ENCODE measurements around the gene COL18A1. TPM values are rescaled to one million over a fixed set of nuclear protein-coding genes. Genes with fewer than 3 reads are reported as not detected.

Gene COL18A1
- total RNA-seq, 1 experiment from 2014 or later: 77.0 TPM

GRCh38 chr21:45379171-45379900, 25.6 kb upstream of the COL18A1 start:
- ATAC-seq (no peak), DNase-seq (peak; percentile 8)
- TF ChIP-seq, protein P1, sequence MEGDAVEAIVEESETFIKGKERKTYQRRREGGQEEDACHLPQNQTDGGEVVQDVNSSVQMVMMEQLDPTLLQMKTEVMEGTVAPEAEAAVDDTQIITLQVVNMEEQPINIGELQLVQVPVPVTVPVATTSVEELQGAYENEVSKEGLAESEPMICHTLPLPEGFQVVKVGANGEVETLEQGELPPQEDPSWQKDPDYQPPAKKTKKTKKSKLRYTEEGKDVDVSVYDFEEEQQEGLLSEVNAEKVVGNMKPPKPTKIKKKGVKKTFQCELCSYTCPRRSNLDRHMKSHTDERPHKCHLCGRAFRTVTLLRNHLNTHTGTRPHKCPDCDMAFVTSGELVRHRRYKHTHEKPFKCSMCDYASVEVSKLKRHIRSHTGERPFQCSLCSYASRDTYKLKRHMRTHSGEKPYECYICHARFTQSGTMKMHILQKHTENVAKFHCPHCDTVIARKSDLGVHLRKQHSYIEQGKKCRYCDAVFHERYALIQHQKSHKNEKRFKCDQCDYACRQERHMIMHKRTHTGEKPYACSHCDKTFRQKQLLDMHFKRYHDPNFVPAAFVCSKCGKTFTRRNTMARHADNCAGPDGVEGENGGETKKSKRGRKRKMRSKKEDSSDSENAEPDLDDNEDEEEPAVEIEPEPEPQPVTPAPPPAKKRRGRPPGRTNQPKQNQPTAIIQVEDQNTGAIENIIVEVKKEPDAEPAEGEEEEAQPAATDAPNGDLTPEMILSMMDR (conservative IDR thresholded peaks at IDR 0.05; ENCODE audit: low read depth, low read length): no peak
- TF ChIP-seq EZH2 (IDR thresholded peaks at IDR 0.05; ENCODE audit: low read length, unreplicated experiment) (no peak), EZH2phosphoT487 (IDR thresholded peaks at IDR 0.05; ENCODE audit: borderline replicate concordance, low read length) (no peak)
- H3K9me2 ChIP-seq (replicated peaks; ENCODE audit: low read length): no peaks in the 10 kb centered on the region
- no peak overlapping the region for H3K4me2 ChIP-seq (ENCODE audit: low read length)
- no peak overlapping the region for H2AFZ ChIP-seq (ENCODE audit: low read length)
- H3K79me2 ChIP-seq (ENCODE audit: low read length): no peaks in the 10 kb centered on the region
- H4K20me1 ChIP-seq (ENCODE audit: low read length): no peaks in the 10 kb centered on the region
- H3F3A ChIP-seq (ENCODE audit: low read length, unreplicated experiment): no peaks in the 10 kb centered on the region
- H3K27ac ChIP-seq (ENCODE audit: low read length): no peak overlapping the region
- intact Hi-C loops (cut with micrococcal nuclease): no loop called here
- H3K9me3 ChIP-seq (ENCODE audit: low read length): no peaks in the 10 kb centered on the region
- no peak overlapping the region for H3K4me3 ChIP-seq (ENCODE audit: low read length)
- no peaks in the 10 kb centered on the region for H3K36me3 ChIP-seq (ENCODE audit: low read depth, low read length)
- BruUV-seq (replicated peaks): no TSS peak
- H3K27me3 ChIP-seq (ENCODE audit: low read length): no peaks in the 10 kb centered on the region
- no peak overlapping the region for H3K9ac ChIP-seq (ENCODE audit: low read length)
- peaks cover 13% of the 10 kb centered on the region; the same call in 1 of the 2 replicates for H3K4me1 ChIP-seq (ENCODE audit: insufficient read depth, low read length)
- ChIA-PET POLR2A (ENCODE audit: unreplicated experiment) (no interaction called here), CTCF (no interaction called here)

GRCh38 chr21:45379901-45380330, 25.0 kb upstream of the COL18A1 start:
- H3K4me3 ChIP-seq (ENCODE audit: low read length): no peak overlapping the region
- DNase-seq (no peak), ATAC-seq (no peak)
- no peak overlapping the region for H3K9ac ChIP-seq (ENCODE audit: low read length)
- POLR2A ChIA-PET (ENCODE audit: unreplicated experiment): no interaction called here
- H3K4me1 ChIP-seq (ENCODE audit: insufficient read depth, low read length): peaks cover 13% of the 10 kb centered on the region; the same call in 1 of the 2 replicates
- no peak overlapping the region for H2AFZ ChIP-seq (ENCODE audit: low read length)
- H3K79me2 ChIP-seq (ENCODE audit: low read length): no peaks in the 10 kb centered on the region
- H3K27ac ChIP-seq (ENCODE audit: low read length): no peak overlapping the region
- intact Hi-C loops (cut with micrococcal nuclease): no loop called here
- H3K9me3 ChIP-seq (ENCODE audit: low read length): no peaks in the 10 kb centered on the region
- TF ChIP-seq EZH2 (IDR thresholded peaks at IDR 0.05; ENCODE audit: low read length, unreplicated experiment): no peak
- TF ChIP-seq, protein P1 (conservative IDR thresholded peaks at IDR 0.05; ENCODE audit: low read depth, low read length): no peak
- no peak for TF ChIP-seq EZH2phosphoT487 (IDR thresholded peaks at IDR 0.05; ENCODE audit: borderline replicate concordance, low read length)
- H3K36me3 ChIP-seq (ENCODE audit: low read depth, low read length): no peaks in the 10 kb centered on the region
- no peaks in the 10 kb centered on the region for H3K27me3 ChIP-seq (ENCODE audit: low read length)
- no peaks in the 10 kb centered on the region for H3K9me2 ChIP-seq (replicated peaks; ENCODE audit: low read length)
- no TSS peak for BruUV-seq (replicated peaks)
- CTCF ChIA-PET: no interaction called here
- H3F3A ChIP-seq (ENCODE audit: low read length, unreplicated experiment): no peaks in the 10 kb centered on the region
- no peaks in the 10 kb centered on the region for H4K20me1 ChIP-seq (ENCODE audit: low read length)
- no peak overlapping the region for H3K4me2 ChIP-seq (ENCODE audit: low read length)

DNA sequence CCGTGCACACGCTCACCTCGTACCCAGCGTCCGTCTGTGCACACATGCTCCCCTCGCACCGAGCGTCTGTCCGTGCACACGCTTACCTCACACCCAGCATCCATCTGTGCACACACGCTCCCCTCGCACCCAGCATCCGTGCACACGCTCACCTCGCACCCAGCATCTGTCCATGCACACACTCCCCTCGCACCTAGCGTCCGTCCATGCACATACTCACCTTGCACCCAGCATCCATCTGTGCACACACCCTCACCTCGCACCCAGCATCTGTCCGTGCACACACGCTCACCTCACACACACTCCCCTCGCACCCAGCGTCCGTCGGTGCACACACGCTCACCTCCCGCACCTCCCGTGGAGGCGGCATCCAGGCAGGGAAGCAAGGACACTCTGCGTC, 24.4 kb upstream of the COL18A1 start:
- no peaks in the 10 kb centered on the region for H3K79me2 ChIP-seq (ENCODE audit: low read length)
- CTCF ChIA-PET: no interaction called here
- intact Hi-C loops (cut with micrococcal nuclease): no loop called here

More for the DNA sequence above, 24.4 kb upstream of the COL18A1 start:
- H3F3A ChIP-seq (ENCODE audit: low read length, unreplicated experiment): no peaks in the 10 kb centered on the region
- ATAC-seq (no peak), DNase-seq (no peak)
- POLR2A ChIA-PET (ENCODE audit: unreplicated experiment): no interaction called here
- H3K4me2 ChIP-seq (ENCODE audit: low read length): no peak overlapping the region
- no peak overlapping the region for H2AFZ ChIP-seq (ENCODE audit: low read length)
- no peak overlapping the region for H3K4me3 ChIP-seq (ENCODE audit: low read length)
- no peaks in the 10 kb centered on the region for H3K36me3 ChIP-seq (ENCODE audit: low read depth, low read length)
- H3K9me3 ChIP-seq (ENCODE audit: low read length): no peaks in the 10 kb centered on the region
- TF ChIP-seq, protein P1 (conservative IDR thresholded peaks at IDR 0.05; ENCODE audit: low read depth, low read length): no peak
- TF ChIP-seq EZH2phosphoT487 (IDR thresholded peaks at IDR 0.05; ENCODE audit: borderline replicate concordance, low read length): no peak
- no peak for TF ChIP-seq EZH2 (IDR thresholded peaks at IDR 0.05; ENCODE audit: low read length, unreplicated experiment)
- no peaks in the 10 kb centered on the region for H3K27me3 ChIP-seq (ENCODE audit: low read length)
- H4K20me1 ChIP-seq (ENCODE audit: low read length): no peaks in the 10 kb centered on the region
- BruUV-seq (replicated peaks): no TSS peak
- peaks cover 13% of the 10 kb centered on the region; the same call in 1 of the 2 replicates for H3K4me1 ChIP-seq (ENCODE audit: insufficient read depth, low read length)
- H3K9ac ChIP-seq (ENCODE audit: low read length): no peak overlapping the region
- H3K9me2 ChIP-seq (replicated peaks; ENCODE audit: low read length): no peaks in the 10 kb centered on the region
- H3K27ac ChIP-seq (ENCODE audit: low read length): no peak overlapping the region
